Myocyte (in vitro differentiated cells): ENCODE results near the gene CTBS. TPM values are rescaled to one million over a fixed set of nuclear protein-coding genes. Genes with fewer than 3 reads are reported as not detected.
A peak's percentile ranks its signal among the peaks of the same experiment; 100 is the strongest.

Experiments
- DNase-seq: peaks from one replicate; pipeline ENCODE4 v3.0.0-alpha.2; 2012; ENCODE audit warnings: low read depth
- total RNA-seq: library from RNA; depleted of rRNA; stranded (reverse); fragments of >200 nt; gene quantifications from 2 replicates; pipeline ENCODE4 v1.2.3, GENCODE V29; 2014

Gene CTBS
- total RNA-seq, 1 donor from 2014 or later: 9.5 TPM

- no peak for DNase-seq
Observed at GRCh38 chr1:84506729-84507453, 67.3 kb downstream of the CTBS start.

- DNase-seq: peak; percentile 99
Observed at GRCh38 chr1:84506002-84506728, 68.1 kb downstream of the CTBS start, which contains the start of the genes GNG5 and SPATA1. TSS of gene GNG5 (minus strand) at chr1:84506581. CDS start at chr1:84506091, 490 bp downstream. TSS of gene SPATA1 (plus strand) at chr1:84506386. CDS start at chr1:84516360, 9,974 bp downstream.

GRCh38 chr1:84505493-84506001 is 68.7 kb downstream of the CTBS start:
- peak; percentile 79 for DNase-seq

- DNase-seq: peak; percentile 61
Observed at GRCh38 chr1:84504580-84505492, 69.4 kb downstream of the CTBS start.

- DNase-seq: no peak
Observed at GRCh38 chr1:84502927-84503326, 71.3 kb downstream of the CTBS start.

Other genes with a start within 250 kb of the CTBS start
- gene DNASE2B, start 176.0 kb downstream of the CTBS start, total RNA-seq: not detected in 2 replicates
- gene RPF1, start 95.2 kb downstream of the CTBS start, total RNA-seq: 34.1 and 36.0 TPM in 2 replicates
- 0.19 and 5.9 TPM in 2 replicates for gene SPATA1, start 68.1 kb downstream of the CTBS start, total RNA-seq
- 97.8 and 157 TPM in 2 replicates for gene GNG5, start 67.9 kb downstream of the CTBS start, total RNA-seq
- gene SSX2IP, start 116.0 kb upstream of the CTBS start, total RNA-seq: 56.9 and 62.4 TPM in 2 replicates